HG03039 (cell line): ENCODE data around the gene ARHGAP42.

Source experiments
- ATAC-seq: cut with Tn5 transposase; IDR thresholded peaks from one replicate; pipeline ENCODE4 v1.9.1; 2021; ENCODE audit warnings: mild to moderate bottlenecking, moderate library complexity; ENCODE audit not compliant: unreplicated experiment

ARHGAP42 gene

DNA sequence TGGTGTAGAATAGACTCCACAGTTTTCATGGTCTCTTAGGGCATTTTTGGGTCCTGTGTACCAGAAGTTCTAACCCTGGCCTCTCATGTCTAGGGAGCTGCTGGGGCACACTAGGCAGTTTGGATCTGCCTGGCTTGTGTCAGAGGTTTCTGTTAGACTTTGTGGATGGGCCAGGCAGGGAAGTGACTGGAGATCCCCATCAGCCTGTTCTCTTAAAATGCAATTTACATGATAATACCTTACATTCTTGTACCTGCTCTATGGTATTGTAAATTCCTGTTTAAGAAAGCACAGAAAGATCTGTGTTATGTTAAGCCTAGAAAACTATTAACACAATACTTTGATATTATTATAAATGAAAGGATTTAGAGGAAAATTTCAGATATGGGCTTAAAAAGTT lies 104.0 kb downstream of the ARHGAP42 start:
- no peak for ATAC-seq

DNA sequence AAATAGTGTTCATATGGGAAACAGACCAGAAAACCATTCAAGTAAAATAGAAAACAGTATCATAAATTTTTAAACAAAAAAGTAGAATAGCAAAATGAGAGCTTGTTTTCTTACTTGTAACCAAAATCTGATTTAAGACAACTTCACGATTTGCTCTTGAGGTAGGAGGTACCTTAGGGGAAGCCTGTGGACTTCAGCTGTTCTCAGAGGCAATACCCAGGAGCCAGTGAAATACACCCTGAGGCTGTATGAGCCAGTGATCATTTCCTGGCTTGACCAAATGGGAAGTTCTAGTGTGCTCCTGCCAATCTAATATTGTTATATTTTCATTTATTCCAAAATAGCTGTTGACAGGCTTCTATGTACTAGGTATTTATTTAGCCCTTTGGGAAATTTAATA lies 104.8 kb downstream of the ARHGAP42 start:
- ATAC-seq = no peak

DNA sequence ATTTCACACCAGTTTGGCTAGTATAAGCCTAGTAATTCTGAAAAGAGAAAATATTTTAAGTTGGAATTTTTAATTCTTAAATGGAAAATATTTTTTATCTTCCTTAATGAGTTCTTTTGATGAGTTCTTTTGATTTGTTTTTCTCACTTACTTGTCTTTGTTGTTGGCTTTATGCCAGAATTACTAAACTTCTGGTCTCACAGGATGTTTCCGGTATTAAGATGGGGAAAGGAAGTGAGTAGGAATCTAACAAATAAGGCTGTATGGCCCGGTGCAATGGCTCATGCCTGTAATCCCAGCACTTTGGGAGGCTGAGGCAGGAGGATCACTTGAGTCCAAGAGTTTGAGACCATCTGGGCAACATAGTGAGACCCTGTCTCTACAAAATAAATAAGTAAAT lies 106.4 kb downstream of the ARHGAP42 start:
- ATAC-seq = no peak

DNA sequence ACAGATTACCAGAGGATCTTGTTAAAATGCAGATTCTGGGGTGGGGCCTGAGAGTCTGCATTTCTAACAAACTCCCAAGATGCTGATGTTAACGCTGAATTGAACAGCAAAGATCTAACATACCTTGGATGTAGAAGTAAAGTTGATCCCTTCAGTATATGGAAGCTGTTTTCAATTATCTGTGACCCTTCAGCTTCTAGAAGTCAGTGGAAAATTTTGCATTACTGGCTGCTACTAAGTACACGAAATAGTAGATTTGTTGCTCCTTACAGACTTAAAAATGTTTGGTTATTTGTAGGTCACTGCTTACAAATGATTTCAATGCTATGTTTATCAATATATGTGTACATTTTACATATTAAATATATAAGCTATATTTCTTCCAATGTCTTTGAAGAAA lies 107.4 kb downstream of the ARHGAP42 start:
- no peak for ATAC-seq

DNA sequence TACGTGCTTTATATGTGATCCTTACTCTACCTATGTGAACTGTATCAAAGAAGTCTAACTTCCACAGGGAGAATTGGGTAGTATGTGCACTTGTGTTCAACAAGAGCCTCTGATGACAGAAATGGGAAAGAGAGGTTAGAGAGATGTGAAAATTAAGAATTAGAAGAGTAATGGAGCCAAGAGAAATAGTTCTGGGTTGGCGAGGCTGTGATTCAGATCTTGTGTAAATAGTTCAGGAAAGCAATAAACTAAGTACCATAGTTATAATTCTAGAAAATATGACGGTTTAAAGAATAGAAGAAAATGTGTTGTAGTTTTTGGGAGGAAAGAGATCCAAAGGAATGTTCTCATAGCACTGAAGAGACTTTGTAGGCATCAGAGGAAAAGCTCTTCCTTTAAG lies 112.4 kb downstream of the ARHGAP42 start:
- ATAC-seq = no peak

DNA sequence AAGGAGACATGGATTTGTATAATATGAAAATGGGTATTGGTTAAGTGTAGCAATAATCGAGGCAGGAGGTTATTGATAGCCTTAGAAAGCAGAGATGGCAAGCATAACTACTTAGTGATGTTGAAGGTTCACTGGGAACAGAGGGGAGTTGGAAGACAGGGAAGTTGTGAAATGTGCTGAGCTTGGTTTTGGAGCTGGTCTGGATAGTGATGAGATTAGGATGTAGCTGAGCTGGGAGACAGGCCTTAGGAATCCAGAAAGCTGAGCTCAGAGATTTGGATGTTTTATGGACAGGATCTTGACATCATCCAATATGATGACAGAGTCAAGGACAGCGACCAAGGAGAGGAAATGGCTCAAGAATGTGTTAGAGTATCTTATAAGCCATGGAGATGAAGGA lies 113.1 kb downstream of the ARHGAP42 start:
- ATAC-seq = no peak

DNA sequence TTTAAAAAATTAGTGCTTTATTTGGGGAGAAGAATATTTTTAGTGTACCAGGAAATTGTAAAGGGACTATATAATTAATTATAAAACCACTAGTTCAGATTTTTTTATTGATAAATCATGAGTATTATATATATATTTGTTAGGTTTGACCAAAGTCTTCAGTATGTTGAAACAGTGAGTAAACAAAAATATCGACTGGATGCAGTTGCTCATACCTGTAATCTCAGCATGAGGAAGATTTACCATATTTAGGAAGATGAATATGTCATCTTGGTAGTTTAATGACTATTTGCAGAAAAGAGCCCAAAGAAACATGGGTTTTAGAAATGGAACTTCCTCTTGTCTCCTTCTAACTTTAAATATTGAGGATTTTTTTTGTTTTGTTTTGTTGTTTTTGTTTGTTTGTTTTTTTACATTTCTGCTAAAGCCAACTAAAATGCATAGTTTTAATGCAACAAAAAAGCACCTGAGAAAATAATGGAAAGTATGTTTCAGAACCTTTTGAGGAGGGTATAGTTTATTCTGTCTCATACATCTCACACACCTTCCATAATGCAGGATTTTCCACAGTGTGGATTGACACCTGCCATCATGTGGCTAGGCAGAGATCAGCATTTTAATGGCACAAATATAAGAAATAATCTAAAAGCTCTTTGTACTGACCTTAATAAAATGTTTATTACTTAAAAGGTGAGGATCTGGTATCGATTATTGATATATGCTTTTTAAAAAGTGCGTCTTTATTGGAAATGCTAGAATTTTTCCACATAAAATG lies 114.3 kb downstream of the ARHGAP42 start:
- ATAC-seq = no peak

DNA sequence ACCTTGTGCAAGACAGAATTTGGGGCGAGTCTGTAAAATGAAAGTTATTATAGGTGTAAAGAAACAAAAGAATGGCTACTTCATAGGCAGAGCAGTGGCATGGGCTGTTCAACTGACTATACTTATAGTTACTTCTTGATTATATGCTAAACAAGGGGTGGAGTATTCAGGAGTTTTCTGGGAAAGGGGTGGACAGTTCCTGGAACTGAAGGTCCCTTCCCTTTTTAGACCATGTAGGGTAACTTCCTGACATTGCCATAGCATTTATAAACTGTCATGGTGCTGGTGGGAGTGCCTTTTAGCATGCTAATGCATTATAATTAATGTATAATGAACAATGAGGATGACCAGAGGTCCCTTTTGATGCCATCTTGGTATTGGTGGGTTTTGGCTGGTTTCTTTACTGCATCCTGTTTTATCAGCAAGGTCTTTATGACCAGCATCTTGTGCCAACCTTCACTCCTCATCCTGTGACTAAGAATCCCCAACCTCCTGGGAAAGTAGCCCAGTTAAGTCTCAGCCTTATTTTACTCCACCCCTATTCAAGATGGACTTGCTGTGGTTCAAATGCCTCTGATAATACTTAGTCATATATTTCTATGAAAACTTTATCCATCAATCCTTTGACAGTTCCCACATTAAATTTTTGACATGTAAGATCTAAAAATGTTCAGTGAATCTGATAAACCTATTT lies 118.6 kb downstream of the ARHGAP42 start:
- ATAC-seq = no peak

DNA sequence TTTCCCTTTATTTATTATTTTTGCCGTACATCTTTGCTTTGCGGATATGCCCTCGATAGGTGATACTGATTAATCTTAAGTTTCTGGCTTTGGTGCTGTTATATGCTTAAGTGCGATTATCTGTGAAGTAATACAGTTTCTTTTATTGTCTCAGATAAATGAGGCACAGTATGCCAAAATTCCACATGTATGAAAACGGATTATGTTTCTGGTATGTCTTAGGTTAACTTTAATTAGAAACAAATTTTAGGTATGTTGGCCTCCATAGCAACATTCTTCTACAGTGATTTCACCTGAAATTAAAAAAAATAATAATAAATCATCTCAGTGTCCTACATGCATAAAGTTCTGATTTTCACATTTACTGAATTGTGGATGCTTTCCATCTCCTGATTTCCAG lies 119.2 kb downstream of the ARHGAP42 start:
- ATAC-seq = no peak

DNA sequence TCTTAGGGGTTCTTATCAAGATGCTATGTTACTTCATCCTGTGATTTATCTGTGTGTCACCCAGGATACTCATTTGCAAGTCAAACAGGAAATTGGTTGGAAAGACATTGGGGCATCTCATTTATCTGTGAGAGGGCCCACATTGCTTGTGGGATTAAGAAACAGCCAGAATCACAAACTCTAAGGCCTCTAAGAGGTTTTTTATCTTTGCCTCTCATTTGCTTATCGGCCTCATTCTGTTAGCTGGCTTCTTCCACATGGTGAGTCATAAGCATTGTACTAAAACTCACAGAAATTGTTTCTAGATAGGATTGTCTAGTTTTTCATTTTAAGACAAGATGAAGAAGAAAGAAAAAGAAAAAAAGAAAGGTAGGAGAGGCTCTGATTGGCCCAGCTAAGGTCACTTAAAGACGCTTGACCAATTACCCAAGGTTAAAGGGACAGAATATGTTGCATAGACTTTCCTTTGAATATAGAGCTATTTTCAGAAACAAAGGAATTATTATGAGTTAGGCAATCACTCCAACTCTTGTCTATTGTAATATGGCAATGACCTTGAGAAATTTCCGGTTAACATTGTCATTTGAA lies 121.9 kb downstream of the ARHGAP42 start:
- no peak for ATAC-seq

DNA sequence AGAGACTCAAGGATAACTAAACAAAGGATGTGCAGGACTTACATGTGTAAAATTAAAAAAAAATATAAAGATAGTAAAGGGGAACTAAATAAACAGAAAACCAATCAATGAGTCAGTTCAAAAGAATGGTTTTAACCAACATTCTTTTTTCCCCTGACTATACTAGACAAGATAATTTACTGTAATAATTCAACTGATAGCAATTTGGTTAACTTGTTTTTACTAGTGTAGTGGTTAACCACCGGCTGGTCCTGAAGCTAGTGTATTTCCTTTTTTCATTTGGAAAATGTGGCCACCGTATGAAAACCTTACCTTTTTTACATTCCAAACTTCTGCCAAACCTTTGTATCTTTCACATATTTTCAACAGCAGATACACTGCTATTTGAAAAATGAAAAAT lies 123.1 kb downstream of the ARHGAP42 start:
- ATAC-seq = no peak

DNA sequence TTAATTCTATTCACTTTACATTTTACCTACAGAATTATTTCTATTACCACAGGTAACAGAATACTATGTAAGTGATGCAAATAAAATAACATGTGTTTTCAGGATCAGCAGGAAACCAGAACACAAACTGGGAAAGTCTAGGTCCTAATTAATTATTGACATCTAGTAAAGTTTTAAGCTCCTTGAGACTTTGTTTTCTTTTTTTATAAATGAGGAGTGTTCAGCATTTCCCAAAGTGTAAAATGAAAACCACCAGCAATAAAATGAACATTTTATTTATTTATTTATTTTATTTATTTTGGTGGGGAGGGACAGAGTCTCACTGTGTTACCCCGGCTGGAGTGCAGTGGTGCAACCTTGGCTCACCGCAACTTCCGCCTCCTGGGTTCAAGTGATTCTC lies 123.6 kb downstream of the ARHGAP42 start:
- ATAC-seq = no peak

DNA sequence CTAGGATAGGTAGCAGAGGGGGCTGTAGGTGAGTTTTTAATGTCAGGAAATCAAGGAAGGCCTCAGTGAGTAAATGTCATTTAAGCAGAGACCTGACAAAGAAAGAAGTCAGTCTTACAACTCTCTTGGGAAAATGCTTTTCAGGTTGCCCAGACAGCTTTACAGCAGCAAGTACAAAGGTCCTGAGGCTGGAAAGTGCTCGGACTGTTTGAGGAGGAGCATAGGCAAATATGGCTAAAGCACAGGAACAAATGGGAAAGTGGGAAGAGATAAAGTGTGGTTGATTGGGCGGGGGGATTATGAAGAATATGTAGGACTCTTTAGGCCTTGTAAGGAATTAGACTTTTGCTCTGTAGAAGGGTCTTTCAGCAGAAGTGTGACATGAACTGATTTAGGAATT lies 125.4 kb downstream of the ARHGAP42 start:
- ATAC-seq = no peak

DNA sequence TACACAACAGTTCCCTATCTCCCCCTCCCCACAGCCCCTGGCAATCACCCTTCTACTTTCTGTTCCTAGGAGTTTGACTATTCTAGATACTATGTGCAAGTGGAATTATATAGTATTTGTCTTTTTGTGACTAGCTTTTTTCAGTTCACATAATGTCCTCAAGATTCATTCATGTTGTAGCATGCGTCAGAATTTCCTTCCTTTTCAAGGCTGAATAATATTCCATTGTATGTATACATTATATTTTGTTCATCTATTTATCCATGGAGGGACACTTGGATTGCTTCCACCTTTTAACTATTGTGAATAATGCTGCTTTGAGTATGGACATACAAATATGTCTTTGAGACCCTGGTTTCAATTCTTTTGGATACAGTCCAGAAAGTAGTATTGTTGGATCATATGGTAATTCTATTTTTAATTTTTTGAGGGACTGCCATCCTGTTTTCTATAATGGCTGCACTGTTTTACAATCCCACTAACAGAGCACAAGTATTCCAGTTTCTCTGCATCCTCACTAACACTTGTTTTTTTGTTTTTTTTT lies 128.8 kb downstream of the ARHGAP42 start:
- ATAC-seq = no peak

DNA sequence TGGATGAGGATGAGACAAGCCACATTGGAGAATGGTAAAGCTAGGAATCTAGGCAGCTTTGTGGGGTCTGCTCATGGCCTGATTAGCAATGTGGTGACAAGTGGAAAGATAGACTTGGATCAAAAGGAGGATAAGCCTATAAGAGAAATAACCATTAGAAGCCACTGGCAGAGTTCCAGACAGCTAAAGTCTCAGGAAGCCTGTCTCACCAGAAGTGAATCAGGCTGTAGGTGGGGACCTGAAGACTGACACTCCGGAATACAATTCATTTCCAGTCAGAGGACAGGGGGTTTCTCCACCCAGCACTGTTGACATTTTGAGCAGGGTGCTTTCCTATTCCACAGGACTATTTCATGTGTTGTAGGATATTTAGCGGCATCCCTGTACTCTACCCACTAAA lies 129.7 kb downstream of the ARHGAP42 start:
- no peak for ATAC-seq

DNA sequence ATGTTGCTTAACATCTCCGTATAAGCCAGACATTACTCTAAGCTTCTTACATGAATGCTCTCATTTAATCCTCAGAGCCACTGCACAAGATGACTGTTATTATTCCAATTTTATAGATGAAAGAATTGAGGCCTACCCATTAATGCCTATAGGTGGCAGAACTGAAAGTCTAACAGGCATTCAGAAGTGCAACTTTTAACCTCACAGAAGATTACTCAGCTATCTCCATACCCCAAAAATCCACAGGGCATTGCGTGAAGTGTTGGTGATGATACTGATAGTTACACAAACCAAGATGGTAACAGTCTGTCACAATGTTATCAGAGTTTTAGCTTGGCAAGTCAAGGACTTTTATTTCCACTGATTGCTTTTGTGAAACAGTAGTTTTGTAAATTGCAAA lies 130.5 kb downstream of the ARHGAP42 start:
- ATAC-seq = no peak

DNA sequence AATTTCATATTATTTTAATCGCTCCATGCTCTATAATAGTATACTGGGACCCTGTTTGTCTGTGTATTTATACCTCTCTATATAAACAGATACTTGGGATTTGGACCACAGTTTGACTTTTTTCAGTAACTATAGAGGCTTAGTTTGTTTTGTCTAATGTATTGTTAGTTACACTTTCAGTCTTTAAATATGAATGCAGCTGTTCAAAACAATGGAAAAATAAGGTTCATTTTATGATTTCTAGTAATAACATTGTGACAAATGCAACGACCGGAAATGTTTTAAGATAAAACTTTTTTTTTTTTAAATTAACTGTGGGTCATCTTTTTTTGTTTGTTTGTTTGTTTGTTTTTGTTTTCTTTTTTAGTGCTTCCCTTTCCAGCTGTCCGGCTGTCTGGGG lies 133.5 kb downstream of the ARHGAP42 start:
- ATAC-seq = no peak

DNA sequence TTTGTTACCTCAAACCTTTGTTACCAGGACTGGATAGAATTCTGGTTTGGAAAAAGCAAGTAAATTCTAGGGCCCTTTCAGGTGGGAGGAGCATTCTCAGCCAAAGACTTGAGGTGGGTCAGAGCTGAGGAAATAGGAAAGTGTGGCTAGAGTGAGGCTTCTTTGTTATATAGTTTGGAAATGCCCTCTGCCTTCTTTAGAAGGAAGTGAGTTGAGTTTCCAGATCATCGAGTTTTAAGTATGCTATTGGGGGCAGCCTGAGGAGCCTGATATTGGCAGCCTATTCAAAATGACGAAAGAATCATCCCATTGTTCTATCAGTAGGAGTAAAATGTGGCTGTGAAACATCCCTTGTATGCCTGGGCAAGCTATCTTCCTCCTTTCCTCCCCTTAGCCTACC lies 134.1 kb downstream of the ARHGAP42 start:
- no peak for ATAC-seq

DNA sequence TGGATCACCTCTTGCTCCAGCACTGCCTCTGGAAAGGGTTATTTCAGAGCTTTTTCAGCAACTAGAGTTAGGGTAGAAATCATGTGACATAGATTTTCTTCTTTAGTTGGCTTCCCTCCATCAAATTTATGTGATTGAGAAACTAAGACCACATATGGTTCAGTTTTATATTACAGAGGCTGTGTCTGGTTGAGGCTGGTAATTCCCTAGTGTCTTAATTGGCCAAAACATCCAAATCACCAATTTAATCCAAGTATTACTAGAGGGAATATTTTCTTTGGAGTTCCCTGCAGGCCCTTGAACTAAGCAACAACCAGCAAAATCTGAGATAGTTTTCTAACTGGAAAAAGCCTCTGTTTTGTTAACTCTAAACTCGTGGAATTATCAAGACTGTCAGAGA lies 136.3 kb downstream of the ARHGAP42 start:
- ATAC-seq = no peak

DNA sequence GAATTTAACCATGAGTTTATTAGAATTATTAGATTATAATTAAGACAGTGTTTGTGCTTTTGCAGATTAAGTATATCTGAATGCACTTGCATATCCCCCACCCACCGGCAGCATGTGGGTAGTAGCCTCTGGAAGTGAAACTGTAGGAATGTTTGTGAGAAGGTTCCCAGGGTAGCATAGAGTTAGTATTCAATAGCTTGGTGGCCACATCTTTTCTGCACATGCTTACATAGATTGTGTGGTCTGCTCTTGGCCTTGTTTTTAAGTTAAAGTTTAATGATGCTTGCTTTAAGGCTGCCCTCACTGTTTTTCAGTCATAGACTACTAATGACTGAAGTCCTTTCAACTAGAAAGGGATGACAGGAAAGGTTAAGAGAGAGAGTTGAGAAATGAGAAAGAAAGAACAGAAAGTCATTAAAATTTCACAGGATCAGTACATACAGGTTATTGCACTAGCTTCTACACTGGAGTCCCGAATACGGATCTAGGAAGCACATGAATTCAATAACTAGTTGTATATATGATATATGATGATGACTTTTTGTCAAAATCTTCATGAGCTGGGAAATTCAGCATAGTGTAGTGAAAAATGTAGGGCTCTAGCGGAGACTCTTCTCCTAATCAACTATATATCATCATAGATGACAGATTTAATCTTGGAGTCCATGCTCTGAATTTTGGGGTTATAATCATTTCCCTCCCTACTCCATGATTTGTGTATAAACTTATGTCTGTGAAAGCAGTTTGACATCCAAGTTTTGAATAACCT lies 137.1 kb downstream of the ARHGAP42 start:
- no peak for ATAC-seq

DNA sequence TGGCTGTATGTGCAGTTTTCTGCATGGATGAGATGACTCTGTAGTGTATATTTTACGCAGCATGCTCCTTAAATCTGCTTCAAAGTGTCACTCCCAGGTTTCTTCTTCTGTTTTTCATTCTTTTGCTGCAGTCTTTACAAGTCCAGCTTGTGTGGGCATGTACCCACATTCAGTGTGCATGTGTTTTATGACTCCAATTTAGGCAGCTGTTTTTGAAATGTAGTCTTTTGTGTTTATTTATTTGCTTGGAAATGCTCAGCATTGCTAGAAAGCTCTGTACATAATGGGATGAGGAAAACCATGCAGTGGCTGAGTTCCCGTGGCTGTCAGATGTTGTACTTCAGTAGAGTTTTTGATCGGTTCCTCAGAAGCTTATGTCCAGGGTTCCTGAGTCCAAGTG lies 138.5 kb downstream of the ARHGAP42 start:
- no peak for ATAC-seq
